ENCODE measurements around the gene SSR1.
"Not testable (repeated sequence)": the region's sequence is repeated elsewhere in the genome, so short reads cannot be mapped to it uniquely, and the experiment has no call there.

The SSR1 gene

GRCh38 chr6:7283676-7284075 lies 29.3 kb downstream of the SSR1 start:
- H3K4me2 ChIP-seq (ENCODE audit: low read length): no peak overlapping the region
- TF ChIP-seq, protein P1, sequence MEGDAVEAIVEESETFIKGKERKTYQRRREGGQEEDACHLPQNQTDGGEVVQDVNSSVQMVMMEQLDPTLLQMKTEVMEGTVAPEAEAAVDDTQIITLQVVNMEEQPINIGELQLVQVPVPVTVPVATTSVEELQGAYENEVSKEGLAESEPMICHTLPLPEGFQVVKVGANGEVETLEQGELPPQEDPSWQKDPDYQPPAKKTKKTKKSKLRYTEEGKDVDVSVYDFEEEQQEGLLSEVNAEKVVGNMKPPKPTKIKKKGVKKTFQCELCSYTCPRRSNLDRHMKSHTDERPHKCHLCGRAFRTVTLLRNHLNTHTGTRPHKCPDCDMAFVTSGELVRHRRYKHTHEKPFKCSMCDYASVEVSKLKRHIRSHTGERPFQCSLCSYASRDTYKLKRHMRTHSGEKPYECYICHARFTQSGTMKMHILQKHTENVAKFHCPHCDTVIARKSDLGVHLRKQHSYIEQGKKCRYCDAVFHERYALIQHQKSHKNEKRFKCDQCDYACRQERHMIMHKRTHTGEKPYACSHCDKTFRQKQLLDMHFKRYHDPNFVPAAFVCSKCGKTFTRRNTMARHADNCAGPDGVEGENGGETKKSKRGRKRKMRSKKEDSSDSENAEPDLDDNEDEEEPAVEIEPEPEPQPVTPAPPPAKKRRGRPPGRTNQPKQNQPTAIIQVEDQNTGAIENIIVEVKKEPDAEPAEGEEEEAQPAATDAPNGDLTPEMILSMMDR (IDR thresholded peaks at IDR 0.05; ENCODE audit: low read length): no peak
- no peak for TF ChIP-seq EZH2 (IDR thresholded peaks at IDR 0.05; ENCODE audit: borderline replicate concordance, low read length)
- H3K9me2 ChIP-seq (ENCODE audit: low read depth, low read length): no peaks in the 10 kb centered on the region

DNA sequence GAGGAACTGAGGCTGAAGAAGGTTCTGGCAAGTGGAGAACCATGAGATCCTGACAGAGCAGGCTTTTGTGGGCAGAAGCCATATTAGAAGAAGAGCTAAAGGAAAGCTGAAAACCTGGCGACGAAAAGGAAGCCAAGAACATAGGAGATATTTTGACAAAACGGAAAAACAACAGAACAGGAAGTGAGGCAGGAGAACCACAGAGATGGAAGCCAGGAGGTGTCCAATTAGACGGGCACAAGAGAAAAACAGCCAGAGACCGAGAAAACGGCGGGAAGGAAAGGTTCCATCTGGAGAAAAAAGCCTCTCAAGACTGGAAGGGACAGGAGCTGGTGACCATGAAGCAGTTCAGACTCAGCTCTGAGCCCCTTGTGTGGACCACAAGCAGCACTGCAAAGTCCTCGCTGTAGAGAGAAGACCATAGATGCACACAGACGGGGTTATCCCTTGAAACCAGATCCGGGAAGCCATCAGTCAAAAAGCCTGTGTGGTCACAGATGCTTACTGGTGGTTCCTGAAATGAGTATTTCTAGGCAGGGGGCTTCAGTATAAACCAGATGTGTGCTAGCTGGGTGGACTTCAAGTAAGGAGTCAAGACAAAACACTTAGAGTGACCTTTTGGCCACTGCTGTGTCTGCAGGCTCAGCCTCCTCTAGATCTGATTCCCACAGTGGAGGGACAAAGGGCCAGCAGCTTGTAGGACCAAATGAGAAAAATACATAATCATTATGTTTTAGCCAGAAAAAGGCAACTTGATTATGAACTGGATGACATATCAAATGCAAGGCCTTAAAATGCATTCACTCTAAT lies 30.7 kb downstream of the SSR1 start:
- H3K9me3 ChIP-seq (ENCODE audit: low read length): no peaks in the 10 kb centered on the region
- no peaks in the 10 kb centered on the region for H3K27me3 ChIP-seq (ENCODE audit: insufficient read depth, low read length)
- H3F3A ChIP-seq (ENCODE audit: insufficient read depth, low read length): 0 out of 2 replicates have a peak, but pooled peaks cover 5% of the 10 kb centered on the region
- H4K20me1 ChIP-seq (ENCODE audit: insufficient read depth, low read length): no peaks in the 10 kb centered on the region
- no peaks in the 10 kb centered on the region for H3K9me2 ChIP-seq (ENCODE audit: low read depth, low read length)
- no peak overlapping the region for H3K4me2 ChIP-seq (ENCODE audit: low read length)
- TF ChIP-seq, protein P1 (IDR thresholded peaks at IDR 0.05; ENCODE audit: low read length): no peak
- TF ChIP-seq EZH2 (IDR thresholded peaks at IDR 0.05; ENCODE audit: borderline replicate concordance, low read length): no peak
- H3K36me3 ChIP-seq (ENCODE audit: insufficient read depth, low read length): peaks cover 25% of the 10 kb centered on the region; the same call in 1 of the 2 replicates
- no peak overlapping the region for H3K9ac ChIP-seq (ENCODE audit: low read length)
- H3K4me1 ChIP-seq (ENCODE audit: insufficient read depth, low read length, severe bottlenecking): peaks cover 27% of the 10 kb centered on the region
- H2AFZ ChIP-seq (ENCODE audit: low read length): no peak overlapping the region
- no peaks in the 10 kb centered on the region for H3K79me2 ChIP-seq (ENCODE audit: insufficient read depth, low read length)
- H3K27ac ChIP-seq (ENCODE audit: low read depth, low read length, poor library complexity, severe bottlenecking): no peak overlapping the region
- no peak overlapping the region for H3K4me3 ChIP-seq (ENCODE audit: low read depth, low read length, poor library complexity, severe bottlenecking)

More at GRCh38 chr6:7283676-7284075, 29.3 kb downstream of the SSR1 start:
- Histone ChIP-seq H3F3A (ENCODE audit: insufficient read depth, low read length) (0 out of 2 replicates have a peak, but pooled peaks cover 5% of the 10 kb centered on the region), H3K9ac (ENCODE audit: low read length) (no peak overlapping the region), H3K27me3 (ENCODE audit: insufficient read depth, low read length) (no peaks in the 10 kb centered on the region), H3K27ac (ENCODE audit: low read depth, low read length, poor library complexity, severe bottlenecking) (no peak overlapping the region), H3K9me3 (ENCODE audit: low read length) (no peaks in the 10 kb centered on the region), H3K36me3 (ENCODE audit: insufficient read depth, low read length) (peaks cover 39% of the 10 kb centered on the region; the same call in 1 of the 2 replicates), H4K20me1 (ENCODE audit: insufficient read depth, low read length) (no peaks in the 10 kb centered on the region), H3K4me1 (ENCODE audit: insufficient read depth, low read length, severe bottlenecking) (peaks cover 13% of the 10 kb centered on the region), H3K4me3 (ENCODE audit: low read depth, low read length, poor library complexity, severe bottlenecking) (no peak overlapping the region), H3K79me2 (ENCODE audit: insufficient read depth, low read length) (no peaks in the 10 kb centered on the region), H2AFZ (ENCODE audit: low read length) (no peak overlapping the region)

- H3K27me3 ChIP-seq (ENCODE audit: insufficient read depth, low read length): no peaks in the 10 kb centered on the region
- H3K9me2 ChIP-seq (ENCODE audit: low read depth, low read length): no peaks in the 10 kb centered on the region
- H3K4me3 ChIP-seq (ENCODE audit: low read depth, low read length, poor library complexity, severe bottlenecking): no peak overlapping the region
- peaks cover 26% of the 10 kb centered on the region for H3K4me1 ChIP-seq (ENCODE audit: insufficient read depth, low read length, severe bottlenecking)
- no peaks in the 10 kb centered on the region for H3K9me3 ChIP-seq (ENCODE audit: low read length)
- no peak overlapping the region for H2AFZ ChIP-seq (ENCODE audit: low read length)
- no peak overlapping the region for H3K9ac ChIP-seq (ENCODE audit: low read length)
- H3K27ac ChIP-seq (ENCODE audit: low read depth, low read length, poor library complexity, severe bottlenecking): no peak overlapping the region
- H3K79me2 ChIP-seq (ENCODE audit: insufficient read depth, low read length): no peaks in the 10 kb centered on the region
- H3F3A ChIP-seq (ENCODE audit: insufficient read depth, low read length): 0 out of 2 replicates have a peak, but pooled peaks cover 5% of the 10 kb centered on the region
- TF ChIP-seq EZH2 (IDR thresholded peaks at IDR 0.05; ENCODE audit: borderline replicate concordance, low read length): no peak
- TF ChIP-seq, protein P1 (IDR thresholded peaks at IDR 0.05; ENCODE audit: low read length): no peak
- H3K4me2 ChIP-seq (ENCODE audit: low read length): no peak overlapping the region
- no peaks in the 10 kb centered on the region for H4K20me1 ChIP-seq (ENCODE audit: insufficient read depth, low read length)
- no peaks in the 10 kb centered on the region for H3K36me3 ChIP-seq (ENCODE audit: insufficient read depth, low read length)
These were observed 36.8 kb downstream of the SSR1 start for GRCh38 chr6:7276199-7276524.

GRCh38 chr6:7274525-7274924 lies 38.5 kb downstream of the SSR1 start:
- H3K79me2 ChIP-seq (ENCODE audit: insufficient read depth, low read length); H2AFZ ChIP-seq (ENCODE audit: low read length); H3K27ac ChIP-seq (ENCODE audit: low read depth, low read length, poor library complexity, severe bottlenecking); H4K20me1 ChIP-seq (ENCODE audit: insufficient read depth, low read length); H3K9me2 ChIP-seq (ENCODE audit: low read depth, low read length); H3K9me3 ChIP-seq (ENCODE audit: low read length); H3K27me3 ChIP-seq (ENCODE audit: insufficient read depth, low read length); H3K9ac ChIP-seq (ENCODE audit: low read length); H3K4me3 ChIP-seq (ENCODE audit: low read depth, low read length, poor library complexity, severe bottlenecking); H3K4me2 ChIP-seq (ENCODE audit: low read length); H3F3A ChIP-seq (ENCODE audit: insufficient read depth, low read length); H3K36me3 ChIP-seq (ENCODE audit: insufficient read depth, low read length): not testable (repeated sequence)
- H3K4me1 ChIP-seq (ENCODE audit: insufficient read depth, low read length, severe bottlenecking): peaks cover 26% of the 10 kb centered on the region

Measured in OCI-LY1 (cell line).